HG03139 (cell line): ENCODE data around the gene LRP11.
"Not testable (repeated sequence)": the region's sequence is repeated elsewhere in the genome, so short reads cannot be mapped to it uniquely, and the experiment has no call there.

Source experiments
- ATAC-seq: cut with Tn5 transposase; IDR thresholded peaks from one replicate; pipeline ENCODE4 v1.9.1; 2021; ENCODE audit not compliant: unreplicated experiment

LRP11 gene

GRCh38 chr6:149863698-149864577, at the start of gene LRP11:
LRP11 (minus strand) TSS chr6:149864359; CDS start chr6:149864020, 339 bp downstream.
- peak; percentile 76 for ATAC-seq

GRCh38 chr6:149913540-149914240, 49.5 kb upstream of the LRP11 start:
- ATAC-seq: no peak

- no peak for ATAC-seq
Observed at GRCh38 chr6:149913085-149913484, 48.9 kb upstream of the LRP11 start.

- not testable (repeated sequence) for ATAC-seq
Observed at GRCh38 chr6:149912680-149913079, 48.5 kb upstream of the LRP11 start.

GRCh38 chr6:149910721-149911151, 46.6 kb upstream of the LRP11 start:
- ATAC-seq: no peak

GRCh38 chr6:149909701-149910470, 45.7 kb upstream of the LRP11 start:
- ATAC-seq: no peak

GRCh38 chr6:149908480-149908879, 44.3 kb upstream of the LRP11 start:
- not testable (repeated sequence) for ATAC-seq

- no peak for ATAC-seq
Observed at GRCh38 chr6:149907317-149907716, 43.2 kb upstream of the LRP11 start.

- ATAC-seq: no peak
Observed at GRCh38 chr6:149906405-149906804, 42.2 kb upstream of the LRP11 start.

GRCh38 chr6:149905911-149906371, 41.8 kb upstream of the LRP11 start:
- ATAC-seq: no peak

GRCh38 chr6:149905371-149905910, 41.3 kb upstream of the LRP11 start:
- no peak for ATAC-seq

- ATAC-seq: no peak
Observed at GRCh38 chr6:149904661-149905370, 40.7 kb upstream of the LRP11 start.

- no peak for ATAC-seq
Observed at GRCh38 chr6:149903938-149904611, 39.9 kb upstream of the LRP11 start.

GRCh38 chr6:149901444-149902140, 37.4 kb upstream of the LRP11 start:
- ATAC-seq: no peak

GRCh38 chr6:149900620-149901443, 36.7 kb upstream of the LRP11 start:
- no peak for ATAC-seq

GRCh38 chr6:149899926-149900619, 35.9 kb upstream of the LRP11 start:
- no peak for ATAC-seq

- ATAC-seq: no peak
Observed at GRCh38 chr6:149899486-149899885, 35.3 kb upstream of the LRP11 start.

GRCh38 chr6:149898966-149899365, 34.8 kb upstream of the LRP11 start:
- no peak for ATAC-seq
